GM03348 (cell line): ENCODE data around the gene PARM1.

Source experiments
- DNase-seq: peaks from one replicate; pipeline ENCODE4 v3.0.0; 2012; ENCODE audit warnings: low spot score

The PARM1 gene

GRCh38 chr4:74932832-74933561, at the start of gene PARM1:
PARM1 (plus strand) TSS chr4:74933116; CDS start chr4:74933328, 212 bp downstream.
- DNase-seq, result peak; percentile 87

- no peak for DNase-seq
These were observed 48.6 kb upstream of the PARM1 start for GRCh38 chr4:74884266-74884665.

- peak; percentile 31 for DNase-seq
These were observed 46.4 kb upstream of the PARM1 start for GRCh38 chr4:74886484-74886883.

GRCh38 chr4:74890341-74890740, 42.6 kb upstream of the PARM1 start:
- no peak for DNase-seq

DNA sequence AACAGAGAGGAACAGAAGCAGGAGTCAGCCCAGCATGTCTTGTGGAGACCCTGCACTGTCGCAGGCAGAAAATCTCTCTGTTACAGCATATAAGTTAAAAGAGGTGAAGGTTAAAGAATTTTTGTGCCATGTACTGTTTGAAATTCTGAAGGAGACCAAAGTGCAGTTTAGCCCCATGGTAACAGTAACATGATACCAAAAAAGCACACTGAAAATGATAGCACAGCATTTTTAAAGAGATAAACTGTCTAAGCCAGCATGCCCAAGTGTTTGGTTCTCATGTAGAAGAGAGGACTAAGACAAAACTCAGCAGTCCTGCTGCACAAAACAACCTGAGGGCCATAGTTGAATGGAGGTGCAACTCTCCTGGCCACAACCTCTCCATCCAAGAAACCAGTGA, 41.9 kb upstream of the PARM1 start:
- no peak for DNase-seq

DNA sequence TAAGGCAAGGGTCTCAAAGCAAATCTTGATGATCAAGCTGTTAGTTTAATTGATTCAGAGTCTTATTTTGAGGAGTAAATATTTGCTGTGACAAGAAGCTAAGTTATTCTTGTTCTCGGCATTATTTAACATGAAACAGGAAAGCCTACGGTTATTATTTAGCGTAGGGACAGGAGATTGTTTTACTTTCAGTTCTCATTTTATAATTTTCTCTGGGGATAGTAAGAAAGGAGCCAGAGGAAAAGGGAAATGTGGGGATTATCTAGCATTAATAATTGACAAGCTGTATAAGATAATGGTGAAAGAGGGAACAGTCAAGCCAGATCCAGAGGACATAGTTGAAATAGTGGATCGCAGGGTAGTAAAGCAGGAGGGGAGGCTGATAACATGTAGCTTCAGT, 39.7 kb upstream of the PARM1 start:
- DNase-seq, result no peak

GRCh38 chr4:74896595-74896994, 36.3 kb upstream of the PARM1 start:
- DNase-seq, result no peak

DNA sequence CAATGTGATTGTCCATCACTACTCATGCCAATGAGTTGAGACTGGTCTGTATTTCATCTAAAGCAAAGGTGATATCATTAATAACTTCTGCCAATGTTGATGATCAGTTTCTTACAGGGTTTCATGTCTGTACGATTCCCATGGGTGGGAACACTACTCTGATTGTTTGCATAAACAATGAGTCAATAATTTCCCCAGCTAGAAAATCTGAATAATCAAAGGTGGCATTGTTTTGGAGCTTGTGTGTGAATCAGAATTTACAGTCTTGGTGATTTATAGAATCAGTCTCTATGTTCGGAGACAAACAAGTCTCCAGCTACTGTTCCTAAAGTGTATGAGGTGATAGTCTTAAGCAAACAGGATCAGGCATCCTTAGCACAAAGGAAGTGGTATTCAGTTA, 35.5 kb upstream of the PARM1 start:
- DNase-seq, result no peak

DNA sequence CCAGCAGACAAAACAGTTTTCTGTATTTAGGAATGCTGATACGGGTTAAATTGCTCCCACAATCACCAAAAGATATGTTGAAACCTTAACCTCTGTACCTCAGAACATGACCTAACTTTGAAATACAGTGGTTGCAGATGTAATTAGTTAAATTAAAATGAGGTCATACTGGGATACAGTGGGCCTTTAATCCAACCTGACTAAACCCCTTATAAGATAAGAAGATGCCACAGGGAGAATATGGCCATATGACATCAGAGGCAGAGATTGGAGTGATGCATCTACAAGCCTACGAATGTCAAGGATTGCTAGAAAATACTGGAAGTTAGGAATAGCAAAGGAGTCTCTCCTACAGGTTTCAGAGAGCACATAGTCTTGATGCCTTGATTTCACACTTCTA, 32.1 kb upstream of the PARM1 start:
- DNase-seq, result no peak

DNA sequence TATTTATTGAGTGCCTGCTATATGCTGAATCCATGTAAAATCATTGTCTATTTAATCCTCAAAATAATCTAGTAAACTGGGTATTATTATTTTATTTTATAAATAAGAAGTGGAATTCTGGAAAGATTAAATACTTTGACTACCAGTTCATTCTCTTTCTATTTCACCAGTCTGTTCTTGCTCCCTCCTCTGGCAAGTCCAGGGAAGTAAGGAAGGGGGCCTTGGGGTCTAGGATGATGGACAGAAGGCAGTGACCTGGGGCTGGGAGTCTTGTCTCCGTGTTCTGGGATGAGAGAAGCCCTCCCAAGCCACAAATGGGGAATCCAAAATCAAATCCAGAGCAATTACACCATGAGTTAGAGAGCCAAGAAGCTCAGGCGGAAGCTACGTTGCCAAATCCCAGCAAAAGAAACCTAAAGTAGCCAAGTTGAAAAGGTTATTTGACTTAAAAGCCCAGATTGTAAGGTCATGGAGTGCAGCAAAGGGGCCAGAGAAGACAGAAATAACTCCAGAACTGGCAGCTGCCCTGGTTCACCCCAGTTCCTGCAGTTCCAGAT, 28.3 kb upstream of the PARM1 start:
- DNase-seq, result no peak

- no peak for DNase-seq
These were observed 26.1 kb upstream of the PARM1 start for GRCh38 chr4:74906771-74907170.

DNA sequence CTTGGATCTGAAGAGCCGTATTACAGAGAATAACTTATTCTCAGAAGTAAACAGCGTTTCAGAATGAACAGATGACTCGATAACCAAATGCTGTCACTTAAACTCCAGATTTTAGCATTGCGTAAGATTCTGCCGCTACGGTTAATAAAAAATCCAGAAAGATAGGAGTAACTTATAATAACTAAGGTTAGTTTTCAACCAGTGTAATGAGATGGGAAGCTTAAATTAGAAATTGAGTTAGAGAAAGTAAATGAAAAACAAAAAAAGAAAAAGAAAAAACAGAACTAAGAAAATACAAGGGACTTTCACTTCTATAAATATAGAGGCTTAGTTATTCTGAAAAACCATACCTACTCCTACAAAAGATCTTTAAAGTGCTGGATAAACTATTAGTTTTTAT, 13.1 kb upstream of the PARM1 start:
- DNase-seq, result no peak

- DNase-seq, result no peak
These were observed 12.2 kb upstream of the PARM1 start for GRCh38 chr4:74920704-74921103.

DNA sequence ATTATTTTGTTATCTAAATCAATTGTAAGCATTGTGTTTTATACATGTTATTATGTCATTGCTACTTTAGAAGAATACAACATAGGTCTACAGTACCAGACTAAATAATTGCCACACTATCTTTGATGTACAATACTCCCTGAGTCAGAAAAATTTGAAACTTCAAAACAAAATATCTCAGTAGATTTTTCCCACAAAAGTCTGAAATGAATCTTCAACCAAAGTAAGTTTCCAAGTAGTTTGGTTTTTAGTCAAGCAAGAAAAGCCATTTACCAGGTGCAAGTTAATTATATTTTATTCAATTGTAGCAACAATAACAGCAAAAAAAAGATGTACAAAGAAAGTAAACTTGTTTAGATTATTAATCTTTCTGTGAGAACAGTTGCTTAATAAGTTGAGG, 11.4 kb upstream of the PARM1 start:
- DNase-seq, result no peak

- DNase-seq, result no peak
These were observed 6.9 kb upstream of the PARM1 start for GRCh38 chr4:74926007-74926406.

DNA sequence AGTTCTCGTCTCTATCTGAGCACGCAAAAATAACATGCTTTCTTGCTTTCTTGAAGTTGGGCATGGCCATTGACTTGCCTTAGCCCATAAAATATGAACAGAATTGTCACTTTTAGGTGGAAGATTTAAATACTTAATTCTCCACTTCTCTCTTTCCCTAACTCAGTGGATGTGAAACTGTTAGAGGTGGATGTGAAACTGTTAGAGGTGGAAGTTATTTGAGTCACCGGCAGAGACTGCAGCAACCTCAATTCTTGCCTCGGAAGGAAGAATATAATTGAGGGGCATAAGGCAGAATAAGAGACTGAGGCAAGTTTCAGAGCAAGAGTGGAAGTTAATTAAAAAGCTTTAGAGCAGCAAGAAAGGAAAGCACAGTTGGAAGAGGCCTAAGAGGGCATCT, 2.8 kb upstream of the PARM1 start:
- no peak for DNase-seq

DNA sequence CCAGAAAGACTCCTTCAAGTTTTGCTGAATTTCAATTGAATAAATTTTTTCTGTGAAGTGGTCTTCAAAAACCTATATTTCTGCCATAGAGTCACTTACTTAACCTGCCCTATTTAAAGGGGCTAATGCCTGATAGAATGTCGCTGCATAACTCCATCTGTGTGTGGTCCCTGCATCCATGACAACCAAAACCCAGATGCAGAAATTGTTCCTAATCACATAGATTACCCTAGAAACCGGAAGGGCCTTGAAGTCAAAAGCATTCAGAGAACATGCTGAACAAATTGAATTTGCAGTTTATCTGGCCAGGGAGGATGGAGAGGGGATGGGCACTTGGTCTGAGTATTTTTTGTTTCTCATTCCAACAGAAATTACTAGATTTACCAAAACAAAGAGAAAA, 1.5 kb upstream of the PARM1 start:
- DNase-seq, result no peak

DNA sequence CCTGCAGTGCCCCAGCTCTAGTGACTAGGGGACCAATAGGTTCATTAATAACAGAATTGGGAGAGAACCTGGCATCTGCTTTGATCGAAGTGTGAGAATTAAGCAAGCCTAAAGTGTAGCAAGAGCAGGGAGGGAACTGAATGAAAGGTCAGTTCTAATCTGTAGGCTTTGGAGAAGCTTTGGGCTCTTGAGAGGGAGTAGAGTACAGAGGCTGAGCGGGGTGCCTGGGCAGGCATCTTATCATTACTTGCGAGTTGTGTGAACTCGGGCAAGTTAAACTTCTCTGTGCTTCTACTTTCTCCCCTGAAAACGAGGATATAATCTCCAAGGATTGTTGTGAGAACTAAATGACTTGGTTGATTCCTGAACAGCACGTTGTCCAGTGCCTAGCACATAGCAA, 906 bp upstream of the PARM1 start:
- no peak for DNase-seq

DNA sequence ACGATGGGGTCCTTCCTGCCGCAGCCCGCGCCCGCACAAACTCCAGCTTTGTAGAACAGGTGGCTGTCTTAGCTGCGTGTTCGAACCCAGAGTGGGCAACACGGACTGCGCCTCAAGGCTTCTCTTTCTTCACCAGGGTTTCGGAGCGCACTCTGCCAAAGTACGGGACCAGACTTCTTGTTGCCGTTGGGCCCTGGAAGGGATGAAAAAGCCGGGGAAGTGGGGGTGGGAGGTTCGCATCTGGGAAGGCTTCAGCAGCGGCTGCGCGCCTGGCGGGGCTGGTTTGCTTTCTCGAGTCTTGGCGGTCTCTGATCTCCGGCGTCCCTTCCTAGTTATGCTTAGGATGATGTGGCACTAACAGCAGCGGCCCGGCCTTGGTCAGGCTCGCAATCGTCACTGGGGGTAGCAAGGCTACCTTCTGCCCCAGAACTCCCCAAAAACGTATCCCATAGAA, 673 bp downstream of the PARM1 start:
- peak; percentile 17 for DNase-seq

- peak; percentile 41 for DNase-seq
These were observed 1.3 kb downstream of the PARM1 start for GRCh38 chr4:74934016-74934831.

GRCh38 chr4:74934888-74935287, 2.0 kb downstream of the PARM1 start:
- DNase-seq, result no peak

GRCh38 chr4:74941123-74941522, 8.2 kb downstream of the PARM1 start:
- DNase-seq, result no peak

DNA sequence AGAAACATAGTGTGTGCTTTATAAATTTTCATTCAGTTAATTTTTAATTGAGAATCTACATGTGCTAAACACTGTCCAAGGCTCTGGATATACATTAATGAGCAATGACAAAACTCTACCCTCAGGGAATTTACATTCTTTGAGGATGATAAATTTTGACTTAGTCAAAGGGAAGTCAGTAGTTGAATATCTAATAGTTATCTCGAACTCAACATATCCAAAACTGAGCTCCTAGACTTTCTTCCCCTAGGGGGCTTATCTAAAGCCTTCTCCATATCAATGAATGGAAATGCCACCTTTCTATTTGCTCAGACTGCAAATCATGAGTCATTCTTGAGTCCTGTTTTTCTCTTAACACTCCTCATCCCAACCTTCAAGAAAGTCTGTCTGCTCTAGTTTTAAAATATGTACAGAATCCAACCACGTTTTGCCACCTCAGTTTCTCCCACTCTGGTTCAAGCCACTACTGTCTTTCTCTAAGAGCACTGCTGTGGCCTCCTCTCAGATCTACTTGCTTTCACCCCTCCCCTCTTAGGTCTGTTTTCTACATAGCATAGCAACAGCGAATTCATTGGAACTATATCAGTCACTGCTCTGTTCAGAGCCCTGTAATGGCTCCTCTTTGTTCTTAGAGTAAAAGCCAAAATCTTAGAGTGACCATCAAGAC, 9.5 kb downstream of the PARM1 start:
- DNase-seq, result no peak
